Measurements from ENCODE around the gene SPATA19.
"Not testable (repeated sequence)": the region's sequence is repeated elsewhere in the genome, so short reads cannot be mapped to it uniquely, and the experiment has no call there.

SPATA19 gene, protein sequence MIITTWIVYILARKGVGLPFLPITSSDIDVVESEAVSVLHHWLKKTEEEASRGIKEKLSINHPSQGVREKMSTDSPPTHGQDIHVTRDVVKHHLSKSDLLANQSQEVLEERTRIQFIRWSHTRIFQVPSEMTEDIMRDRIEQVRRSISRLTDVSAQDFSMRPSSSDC

DNA sequence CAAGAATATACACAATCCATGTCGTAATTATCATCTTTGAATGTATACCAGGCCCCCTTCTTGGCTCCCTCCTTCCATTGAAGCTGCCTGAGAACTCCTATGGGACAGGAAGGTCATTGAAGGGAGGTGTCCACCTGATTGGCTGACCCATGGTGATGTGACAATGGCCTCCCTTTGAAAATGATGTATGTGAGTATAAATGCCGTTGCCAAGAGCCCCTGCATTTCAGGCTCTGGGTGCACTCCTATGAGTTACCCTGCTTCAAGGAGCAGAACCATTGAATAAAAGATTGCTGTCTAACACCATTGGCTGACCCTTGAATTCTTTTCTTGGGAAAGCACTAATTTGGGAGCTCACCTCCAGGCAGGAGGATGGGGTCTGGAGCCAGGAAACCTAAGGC is at the start of gene SPATA19:
TSS of gene SPATA19 (minus strand) at position 101 of the 400 bp plus-strand sequence. CDS start at position 34, 67 bp downstream.
- Mint-ChIP-seq H3K9me3 (ENCODE audit: low read depth) (no peaks in the 10 kb centered on the region), H3K27me3 (peaks cover 4% of the 10 kb centered on the region), H3K27ac (no peak within 1 kb of the TSS), H3K4me1 (ENCODE audit: low read depth) (no peaks in the 10 kb centered on the region), H3K36me3 (no peaks in the 10 kb centered on the region), H3K4me3 (no peak within 1 kb of the TSS)

DNA sequence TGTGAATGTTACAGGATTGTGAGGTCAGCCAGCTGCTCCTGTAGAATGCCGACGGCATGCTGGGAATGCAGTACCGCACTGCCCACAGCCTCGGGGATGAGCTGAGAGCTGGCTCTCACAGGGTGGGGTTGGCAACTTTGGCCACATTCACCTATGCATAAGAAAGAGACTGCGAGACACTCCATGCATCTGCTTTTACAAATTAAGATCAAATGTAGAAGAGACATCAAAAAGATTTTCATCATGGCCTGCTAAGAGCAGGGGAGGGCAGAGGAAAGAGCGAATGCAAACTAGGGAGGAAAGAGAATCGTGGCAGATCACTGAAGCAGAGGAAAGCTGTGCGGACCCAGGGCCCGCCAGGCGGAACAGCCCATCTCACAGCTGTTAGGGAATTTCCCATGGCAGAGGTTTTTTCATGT is 49.8 kb upstream of the SPATA19 start:
- Mint-ChIP-seq H3K9me3 (ENCODE audit: low read depth) (no peaks in the 10 kb centered on the region), H3K27ac (no peak overlapping the region), H3K4me1 (ENCODE audit: low read depth) (no peaks in the 10 kb centered on the region)

DNA sequence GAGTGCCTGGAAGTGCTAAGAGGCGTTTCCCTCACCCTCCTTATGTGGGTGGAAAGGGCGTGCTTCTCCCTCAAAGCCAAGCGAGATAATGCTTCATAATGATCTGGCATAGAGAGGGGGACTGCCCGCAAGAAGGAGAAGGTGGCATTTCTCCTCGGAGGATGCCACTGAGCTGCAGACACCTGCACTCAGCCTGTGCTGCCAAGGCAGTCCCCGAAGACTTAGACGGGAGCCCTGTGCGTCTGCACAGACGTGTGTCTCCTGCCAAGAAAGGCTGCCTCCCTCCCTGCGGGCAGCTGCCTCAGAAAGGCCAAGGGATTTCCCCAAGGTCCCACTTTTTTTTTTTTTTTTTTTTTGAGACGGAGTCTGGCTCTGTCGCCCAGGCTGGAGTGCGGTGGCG is 48.1 kb upstream of the SPATA19 start:
- Mint-ChIP-seq H3K4me3 (no peak overlapping the region), H3K4me1 (ENCODE audit: low read depth) (no peaks in the 10 kb centered on the region), H3K27me3 (peaks cover 6% of the 10 kb centered on the region), H3K27ac (no peak overlapping the region), H3K36me3 (peaks cover 2% of the 10 kb centered on the region), H3K9me3 (ENCODE audit: low read depth) (no peaks in the 10 kb centered on the region)

More for the DNA sequence above, 49.8 kb upstream of the SPATA19 start:
- H3K36me3 Mint-ChIP-seq: peaks cover 2% of the 10 kb centered on the region
- no peak overlapping the region for H3K4me3 Mint-ChIP-seq
- H3K27me3 Mint-ChIP-seq: peaks cover 3% of the 10 kb centered on the region

DNA sequence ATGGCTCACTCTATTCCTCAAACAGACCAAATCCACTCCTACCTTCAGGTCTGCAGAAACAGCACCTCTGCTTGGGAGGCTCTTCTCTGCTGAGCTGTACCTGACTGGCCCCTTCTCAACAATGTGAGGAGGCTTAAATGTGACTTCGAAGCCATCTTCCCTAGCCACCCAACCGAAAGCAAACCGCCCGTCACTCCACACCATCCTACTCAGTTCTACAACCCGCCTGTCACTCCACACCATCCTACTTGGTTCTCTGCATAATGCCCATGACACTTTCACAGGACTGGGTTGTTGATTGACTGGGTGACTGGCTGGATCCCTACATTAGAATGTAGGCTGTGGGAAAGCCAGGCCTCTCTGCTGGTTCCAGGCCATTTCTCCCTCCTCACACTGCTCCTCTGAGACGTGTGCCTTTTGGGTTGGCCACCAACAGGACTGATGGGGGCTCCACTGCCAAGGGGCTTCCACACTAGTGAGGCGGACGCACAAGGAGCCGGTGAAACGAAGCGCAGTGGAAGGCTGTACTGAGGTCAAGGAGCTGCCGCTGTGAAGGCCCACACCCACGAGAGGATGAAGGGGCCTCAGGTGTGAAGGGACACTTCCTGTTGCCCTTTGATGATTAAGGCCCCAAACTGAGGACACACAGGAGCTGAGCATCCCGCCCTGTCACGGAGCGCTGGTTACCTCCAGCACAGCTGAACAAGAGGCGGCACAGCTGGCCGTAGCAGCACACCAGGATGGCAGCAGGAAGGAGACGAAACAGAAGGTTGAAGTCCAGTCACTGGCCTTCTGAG is 47.5 kb upstream of the SPATA19 start:
- Mint-ChIP-seq H3K9me3 (ENCODE audit: low read depth) (no peaks in the 10 kb centered on the region), H3K36me3 (no peaks in the 10 kb centered on the region), H3K27ac (no peak overlapping the region), H3K27me3 (peaks cover 7% of the 10 kb centered on the region), H3K4me3 (no peak overlapping the region), H3K4me1 (ENCODE audit: low read depth) (no peaks in the 10 kb centered on the region)

DNA sequence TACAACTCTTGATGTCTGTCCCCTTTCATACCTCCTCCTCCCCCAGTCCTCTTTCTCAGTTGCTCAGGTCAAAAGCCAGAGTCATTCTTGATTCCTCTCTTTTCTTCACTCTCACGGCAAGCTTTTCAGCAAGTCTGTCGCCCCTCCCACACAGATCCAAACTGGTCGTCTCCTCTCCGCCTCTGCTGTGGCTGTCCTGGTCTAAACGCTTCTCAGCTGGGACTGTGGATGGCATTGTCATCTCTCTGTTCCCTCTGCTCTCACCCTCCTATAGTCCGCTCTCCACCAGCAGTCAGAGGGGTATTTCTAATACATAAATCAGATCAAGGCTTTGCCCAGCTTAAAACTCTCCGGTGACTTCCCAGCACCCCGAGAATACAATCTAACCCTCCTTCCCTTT is 46.8 kb upstream of the SPATA19 start:
- H3K36me3 Mint-ChIP-seq: no peaks in the 10 kb centered on the region

DNA sequence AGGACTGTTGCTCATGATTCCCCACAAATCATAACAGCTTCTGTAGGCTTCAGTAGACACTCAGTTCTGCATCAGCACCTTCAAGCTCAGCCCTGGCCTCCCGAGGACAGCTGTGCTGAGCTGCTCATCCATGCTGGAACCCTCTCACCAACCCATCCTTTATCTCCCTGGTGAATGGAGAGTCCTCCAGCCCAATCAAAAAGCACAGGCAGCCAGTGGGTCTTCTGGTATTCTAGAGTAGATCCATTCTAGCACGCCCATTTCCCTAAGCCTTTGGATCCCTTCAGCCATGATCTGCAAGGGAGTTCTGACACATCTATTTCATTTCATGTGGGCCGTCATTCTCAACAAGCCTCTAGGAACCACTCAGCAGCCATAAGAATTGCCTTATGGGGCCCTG is 44.6 kb upstream of the SPATA19 start:
- H3K27me3 Mint-ChIP-seq: peaks cover 18% of the 10 kb centered on the region
- H3K4me3 Mint-ChIP-seq: no peak overlapping the region
- no peak overlapping the region for H3K27ac Mint-ChIP-seq
- no peaks in the 10 kb centered on the region for H3K9me3 Mint-ChIP-seq (ENCODE audit: low read depth)
- H3K4me1 Mint-ChIP-seq (ENCODE audit: low read depth): no peaks in the 10 kb centered on the region
- H3K36me3 Mint-ChIP-seq: no peaks in the 10 kb centered on the region

More for the DNA sequence above, 46.8 kb upstream of the SPATA19 start:
- H3K27ac Mint-ChIP-seq: no peak overlapping the region
- no peaks in the 10 kb centered on the region for H3K4me1 Mint-ChIP-seq (ENCODE audit: low read depth)
- peaks cover 12% of the 10 kb centered on the region for H3K27me3 Mint-ChIP-seq
- no peaks in the 10 kb centered on the region for H3K9me3 Mint-ChIP-seq (ENCODE audit: low read depth)
- no peak overlapping the region for H3K4me3 Mint-ChIP-seq

DNA sequence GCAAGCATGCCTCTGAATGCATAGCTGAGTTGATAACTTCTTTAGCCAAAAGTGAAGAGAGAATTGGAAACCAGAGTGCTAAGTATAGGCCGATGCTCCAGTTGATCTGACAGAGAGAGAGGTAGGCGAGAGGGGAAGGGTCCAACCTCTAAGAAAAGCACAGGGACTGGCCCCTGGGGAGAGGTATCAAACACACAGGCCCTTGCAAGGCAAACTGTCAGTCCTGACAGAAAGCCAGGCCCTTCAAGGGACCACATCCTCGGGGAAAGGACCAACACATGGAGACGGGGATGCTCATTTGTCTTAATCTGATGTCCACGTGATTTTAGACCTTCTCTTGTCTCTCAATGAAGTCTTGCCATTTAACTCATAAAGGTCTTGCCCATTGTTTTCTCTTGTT is 43.9 kb upstream of the SPATA19 start:
- Mint-ChIP-seq H3K36me3 (no peaks in the 10 kb centered on the region), H3K27ac (no peak overlapping the region), H3K4me3 (no peak overlapping the region), H3K4me1 (ENCODE audit: low read depth) (no peaks in the 10 kb centered on the region), H3K27me3 (peaks cover 23% of the 10 kb centered on the region), H3K9me3 (ENCODE audit: low read depth) (no peaks in the 10 kb centered on the region)

DNA sequence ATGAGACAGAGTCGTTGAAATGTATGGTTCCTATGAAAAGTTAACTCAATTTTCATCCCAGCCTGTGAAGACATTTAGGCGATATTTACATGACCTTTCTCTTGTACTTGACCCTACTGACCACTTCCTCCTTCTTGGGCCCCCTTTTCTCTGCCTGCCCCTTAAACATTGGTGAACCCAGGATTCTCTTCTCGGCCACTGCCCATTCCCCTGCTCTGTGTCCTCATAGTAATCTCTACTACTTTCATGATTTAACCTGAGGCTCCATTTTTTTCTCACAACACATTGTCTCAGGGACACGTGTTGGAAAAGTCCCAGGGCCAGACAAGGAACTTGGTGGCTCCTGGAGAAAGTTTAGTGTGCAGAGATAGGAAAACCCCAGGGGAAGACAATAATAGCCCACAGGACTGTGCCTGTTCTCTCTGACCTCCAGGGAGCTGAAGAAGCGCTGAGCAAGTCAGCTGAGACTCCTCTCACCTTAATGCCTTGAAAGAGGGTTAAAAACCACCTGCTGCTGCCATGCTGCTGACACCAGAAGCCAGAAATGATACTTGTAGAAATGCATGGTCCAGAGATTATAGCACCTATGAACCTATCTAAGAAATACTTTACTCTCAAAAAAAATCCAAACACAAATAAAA is 42.5 kb upstream of the SPATA19 start:
- H3K27ac Mint-ChIP-seq: no peak overlapping the region
- H3K27me3 Mint-ChIP-seq: peaks cover 31% of the 10 kb centered on the region
- no peak overlapping the region for H3K4me3 Mint-ChIP-seq
- peaks cover 6% of the 10 kb centered on the region for H3K9me3 Mint-ChIP-seq (ENCODE audit: low read depth)
- peaks cover 5% of the 10 kb centered on the region for H3K36me3 Mint-ChIP-seq
- H3K4me1 Mint-ChIP-seq (ENCODE audit: low read depth): no peaks in the 10 kb centered on the region

DNA sequence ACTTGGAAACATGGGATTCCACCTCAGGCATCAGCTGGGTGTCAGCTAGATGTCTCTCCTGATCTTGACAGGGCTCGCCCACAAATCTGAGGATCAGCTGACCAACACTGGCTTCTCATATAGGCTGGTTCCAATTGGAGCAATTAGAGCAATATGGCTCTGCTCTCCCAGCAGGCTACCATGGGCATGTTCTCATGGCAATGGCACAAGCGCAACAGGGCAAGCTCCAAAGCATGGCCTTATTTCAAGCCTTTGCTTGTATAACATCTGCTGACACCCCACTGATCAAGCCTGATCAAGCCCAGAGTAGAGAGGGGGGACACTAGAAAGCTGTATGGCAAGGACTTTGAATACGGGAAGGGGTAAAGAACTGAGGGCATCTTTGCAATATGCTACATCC is 40.7 kb upstream of the SPATA19 start:
- no peaks in the 10 kb centered on the region for H3K4me1 Mint-ChIP-seq (ENCODE audit: low read depth)
- peaks cover 34% of the 10 kb centered on the region for H3K27me3 Mint-ChIP-seq

DNA sequence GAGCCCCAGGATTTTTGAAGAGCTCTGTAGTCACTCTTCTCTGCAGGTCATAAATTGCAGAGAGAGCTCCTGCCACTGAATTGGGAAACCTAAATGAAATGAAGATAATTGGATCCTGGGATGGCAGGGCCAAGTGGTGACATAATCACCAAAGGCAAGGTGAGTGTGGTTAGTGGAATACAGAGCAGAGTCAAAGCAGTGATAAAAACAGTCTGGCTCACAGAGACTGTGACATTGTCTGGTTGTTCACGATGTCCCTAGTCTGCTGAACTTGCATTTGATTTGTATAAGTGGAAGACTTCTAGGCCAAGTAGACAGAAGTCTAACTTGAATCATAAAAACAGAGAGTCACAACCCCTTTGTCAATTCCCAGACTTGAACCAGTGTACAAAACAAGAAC is 26.8 kb upstream of the SPATA19 start:
- H3K9me3 Mint-ChIP-seq (ENCODE audit: low read depth): peaks cover under 1% of the 10 kb centered on the region
- no peaks in the 10 kb centered on the region for H3K27me3 Mint-ChIP-seq
- no peak overlapping the region for H3K27ac Mint-ChIP-seq
- no peaks in the 10 kb centered on the region for H3K4me1 Mint-ChIP-seq (ENCODE audit: low read depth)
- H3K4me3 Mint-ChIP-seq: no peak overlapping the region
- H3K36me3 Mint-ChIP-seq: no peaks in the 10 kb centered on the region

More for the DNA sequence above, 40.7 kb upstream of the SPATA19 start:
- Mint-ChIP-seq H3K36me3 (peaks cover 8% of the 10 kb centered on the region), H3K4me3 (no peak overlapping the region), H3K27ac (no peak overlapping the region), H3K9me3 (ENCODE audit: low read depth) (peaks cover 6% of the 10 kb centered on the region)

DNA sequence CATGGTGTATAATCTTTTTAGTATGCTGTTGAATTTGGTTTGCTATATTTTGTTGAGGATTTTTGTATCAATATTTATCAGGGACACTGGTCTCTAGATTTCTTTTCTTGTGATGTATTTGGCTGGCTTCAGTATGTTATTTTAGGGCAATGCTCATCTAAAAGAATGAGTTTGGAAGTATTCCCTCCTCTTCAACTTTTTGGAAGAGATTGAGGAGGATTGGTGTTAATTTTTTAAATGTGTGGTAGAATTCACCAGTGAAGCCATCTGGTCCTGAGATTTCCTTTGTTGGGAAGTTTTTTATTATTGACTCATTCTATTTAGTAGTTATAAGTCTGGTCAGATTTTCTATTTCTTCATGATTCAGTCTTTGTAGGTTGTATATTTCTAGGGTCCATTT is 22.1 kb upstream of the SPATA19 start:
- Mint-ChIP-seq H3K9me3 (ENCODE audit: low read depth) (no peaks in the 10 kb centered on the region), H3K36me3 (no peaks in the 10 kb centered on the region), H3K4me1 (ENCODE audit: low read depth) (no peaks in the 10 kb centered on the region), H3K27ac (no peak overlapping the region), H3K27me3 (peaks cover 9% of the 10 kb centered on the region), H3K4me3 (no peak overlapping the region)

DNA sequence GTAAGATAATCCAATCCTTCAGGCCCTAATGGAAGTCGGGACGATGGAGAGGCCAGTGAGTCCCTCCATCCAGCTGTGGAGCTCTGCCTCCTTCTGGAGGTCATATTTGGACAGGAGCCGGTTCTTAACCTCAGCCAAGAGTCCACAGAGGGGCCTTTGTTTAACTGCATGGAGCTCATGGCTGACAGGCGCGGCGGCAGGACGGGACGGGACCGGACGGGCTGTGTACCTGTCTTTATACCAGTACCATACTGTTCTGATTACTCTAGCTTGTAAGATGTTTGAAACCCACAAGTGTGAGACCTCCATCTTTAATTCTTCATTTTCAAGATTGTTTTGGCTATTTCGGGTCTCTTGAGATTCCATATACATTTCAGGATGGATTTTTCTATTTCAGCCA is 20.2 kb upstream of the SPATA19 start:
- Mint-ChIP-seq H3K36me3 (no peaks in the 10 kb centered on the region), H3K4me1 (ENCODE audit: low read depth) (no peaks in the 10 kb centered on the region), H3K9me3 (ENCODE audit: low read depth) (no peaks in the 10 kb centered on the region), H3K4me3 (no peak overlapping the region), H3K27me3 (peaks cover 19% of the 10 kb centered on the region), H3K27ac (no peak overlapping the region)

DNA sequence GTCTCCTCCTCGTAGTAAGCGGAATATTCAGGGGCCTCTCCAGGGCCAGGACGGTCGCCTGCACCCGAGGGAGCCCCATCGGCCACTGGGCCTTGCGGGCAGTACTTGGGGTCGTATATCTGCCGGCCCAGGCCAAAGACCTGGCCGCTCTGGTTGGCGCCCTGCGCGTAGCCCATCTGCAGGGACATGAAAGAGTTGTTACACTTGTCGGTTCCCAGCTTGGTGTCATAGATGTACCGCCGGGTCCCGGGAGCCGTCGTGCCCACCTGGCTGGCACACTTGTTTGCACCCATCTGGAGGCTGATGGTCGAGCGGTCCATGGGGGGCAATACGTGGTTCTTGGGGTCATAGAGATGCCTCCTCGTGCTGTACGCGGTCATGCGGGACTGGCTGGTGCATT is 19.4 kb upstream of the SPATA19 start:
- Mint-ChIP-seq H3K27ac (no peak overlapping the region), H3K27me3 (peaks cover 20% of the 10 kb centered on the region), H3K9me3 (ENCODE audit: low read depth) (no peaks in the 10 kb centered on the region), H3K4me1 (ENCODE audit: low read depth) (no peaks in the 10 kb centered on the region), H3K36me3 (no peaks in the 10 kb centered on the region), H3K4me3 (no peak overlapping the region)

DNA sequence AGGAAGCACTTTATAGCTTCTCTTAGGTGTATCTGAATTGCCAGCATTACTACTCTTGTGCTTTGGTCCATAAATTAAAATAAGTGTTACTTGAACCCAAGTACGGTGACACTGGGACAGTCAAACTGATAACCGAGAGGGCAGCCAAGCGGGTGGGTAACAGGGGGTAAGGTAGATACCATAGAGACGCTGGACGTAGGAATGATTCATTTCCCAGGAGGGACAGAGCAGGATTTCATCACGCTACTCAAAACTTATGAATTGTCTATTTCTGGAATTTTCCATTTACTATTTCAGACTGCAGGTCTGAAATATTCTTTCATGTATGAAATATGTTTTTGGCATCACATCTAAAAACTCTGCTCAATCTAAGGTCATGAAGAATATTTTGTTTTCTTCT is 14.8 kb upstream of the SPATA19 start:
- Mint-ChIP-seq H3K36me3 (no peaks in the 10 kb centered on the region), H3K9me3 (ENCODE audit: low read depth) (peaks cover 4% of the 10 kb centered on the region), H3K4me1 (ENCODE audit: low read depth) (no peaks in the 10 kb centered on the region), H3K27ac (no peak overlapping the region), H3K27me3 (peaks cover 32% of the 10 kb centered on the region), H3K4me3 (no peak overlapping the region)

DNA sequence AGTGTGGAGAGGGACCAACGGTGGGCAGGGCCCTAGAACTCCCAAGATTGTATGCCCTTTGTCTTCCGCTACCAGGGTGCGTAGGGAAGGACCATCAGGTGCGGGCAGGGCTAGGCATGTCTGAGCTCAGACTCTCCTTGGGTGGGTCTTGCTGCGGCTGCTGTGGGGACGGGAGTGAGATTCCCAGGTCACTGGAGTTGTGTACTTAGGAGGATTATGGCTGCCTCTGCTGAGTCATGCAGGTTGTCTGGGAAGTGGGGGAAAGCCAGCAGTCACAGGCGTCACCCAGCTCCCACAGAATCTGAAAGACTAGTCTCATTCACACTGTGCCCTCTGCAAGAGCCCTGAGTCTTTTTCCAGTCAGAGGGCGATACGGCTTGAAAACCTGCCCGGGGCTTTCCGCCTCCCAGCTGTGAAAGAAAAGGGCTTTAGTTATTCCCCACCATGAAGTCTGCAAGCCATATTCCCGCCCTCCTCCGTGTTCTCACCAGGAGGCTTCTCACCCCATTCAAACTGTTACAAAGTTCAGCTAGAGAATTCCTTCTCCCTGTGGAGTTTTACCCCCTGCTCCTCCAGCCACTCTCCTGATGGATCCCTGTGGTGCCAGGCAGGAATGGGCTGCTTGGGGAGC is 9.1 kb upstream of the SPATA19 start:
- not testable (repeated sequence) for H3K27ac Mint-ChIP-seq; H3K9me3 Mint-ChIP-seq (ENCODE audit: low read depth); H3K4me3 Mint-ChIP-seq; H3K4me1 Mint-ChIP-seq (ENCODE audit: low read depth); H3K36me3 Mint-ChIP-seq
- peaks cover 21% of the 10 kb centered on the region for H3K27me3 Mint-ChIP-seq

All from activated naive CD8-positive, alpha-beta T cell (primary cell).